ENCODE measurements around the gene GPR37L1.
"Not testable (repeated sequence)": the region's sequence is repeated elsewhere in the genome, so short reads cannot be mapped to it uniquely, and the experiment has no call there.

Gene GPR37L1

DNA sequence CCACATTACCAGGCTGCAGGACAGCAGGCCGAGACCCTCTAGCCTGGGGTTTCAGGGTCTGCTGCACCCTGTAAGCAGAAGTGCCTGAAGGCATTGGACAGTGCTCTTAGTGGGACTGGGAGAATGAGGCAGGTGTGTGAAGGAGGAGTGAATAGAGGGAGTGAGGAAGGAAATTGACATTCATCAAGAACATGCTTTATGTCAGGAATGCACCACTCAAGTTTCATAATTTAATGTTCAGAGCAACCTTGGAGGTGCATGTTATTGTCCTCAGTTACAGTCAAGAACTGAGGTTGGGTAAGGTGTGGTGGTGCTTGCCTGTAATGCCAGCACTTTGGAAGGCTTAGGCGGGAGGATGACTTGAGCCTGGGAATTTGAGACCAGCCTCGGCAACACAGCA, 11.7 kb upstream of the GPR37L1 start:
- no peak for DNase-seq (ENCODE audit: low spot score)

- not testable (repeated sequence) for DNase-seq (ENCODE audit: low spot score)
Observed at GRCh38 chr1:202111589-202111988, 11.1 kb upstream of the GPR37L1 start.

- DNase-seq (ENCODE audit: low spot score) = no peak
Observed at GRCh38 chr1:202112859-202113689, 9.6 kb upstream of the GPR37L1 start.

GRCh38 chr1:202113690-202114300, 8.9 kb upstream of the GPR37L1 start:
- DNase-seq (ENCODE audit: low spot score) = no peak

GRCh38 chr1:202116287-202116686, 6.4 kb upstream of the GPR37L1 start:
- DNase-seq (ENCODE audit: low spot score) = no peak

- DNase-seq (ENCODE audit: low spot score) = no peak
Observed at GRCh38 chr1:202117898-202118371, 4.8 kb upstream of the GPR37L1 start.

DNA sequence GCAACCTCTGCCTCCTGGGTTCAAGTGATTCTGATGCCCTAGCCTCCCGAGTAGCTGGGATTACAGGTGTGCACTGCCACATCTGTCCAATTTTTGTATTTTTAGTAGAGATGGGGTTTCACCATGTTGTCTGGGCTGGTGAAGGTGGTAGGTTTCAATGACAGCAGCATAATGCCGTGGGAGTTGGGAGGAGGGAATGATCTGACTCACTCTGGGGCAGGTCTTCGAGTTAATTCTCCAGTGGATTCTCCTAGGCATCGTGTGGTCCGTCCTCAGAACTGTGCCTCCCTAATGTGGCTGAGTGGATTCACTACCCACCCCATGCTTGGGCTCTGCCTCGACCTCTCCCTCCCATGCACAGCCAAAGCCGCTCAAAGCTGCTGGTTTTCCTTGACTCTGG, 1.7 kb upstream of the GPR37L1 start:
- no peak for DNase-seq (ENCODE audit: low spot score)

GRCh38 chr1:202123336-202123813, 658 bp downstream of the GPR37L1 start:
- DNase-seq (ENCODE audit: low spot score) = no peak

- DNase-seq (ENCODE audit: low spot score) = no peak
Observed at GRCh38 chr1:202124142-202124541, 1.4 kb downstream of the GPR37L1 start.

DNA sequence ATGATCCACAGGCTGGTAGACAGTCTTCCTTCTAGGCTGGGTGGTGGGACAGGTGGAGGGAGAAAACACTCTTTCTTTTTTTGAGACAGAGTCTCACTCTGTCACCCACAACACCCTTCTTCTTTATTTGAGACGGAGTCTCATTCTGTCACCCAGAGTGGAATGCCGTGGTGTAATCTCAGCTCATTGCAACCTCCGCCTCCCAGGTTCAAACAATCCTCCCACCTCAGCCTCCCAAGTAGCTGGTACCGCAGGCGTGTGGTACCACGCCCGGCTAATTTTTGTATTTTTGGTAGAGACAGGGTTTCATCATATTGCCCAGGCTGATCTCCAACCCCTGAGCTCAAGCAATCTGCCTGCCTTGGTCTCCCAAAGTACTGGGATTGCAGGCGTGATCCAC, 2.9 kb downstream of the GPR37L1 start:
- DNase-seq (ENCODE audit: low spot score) = no peak

GRCh38 chr1:202126426-202126825, 3.7 kb downstream of the GPR37L1 start:
- no peak for DNase-seq (ENCODE audit: low spot score)

DNA sequence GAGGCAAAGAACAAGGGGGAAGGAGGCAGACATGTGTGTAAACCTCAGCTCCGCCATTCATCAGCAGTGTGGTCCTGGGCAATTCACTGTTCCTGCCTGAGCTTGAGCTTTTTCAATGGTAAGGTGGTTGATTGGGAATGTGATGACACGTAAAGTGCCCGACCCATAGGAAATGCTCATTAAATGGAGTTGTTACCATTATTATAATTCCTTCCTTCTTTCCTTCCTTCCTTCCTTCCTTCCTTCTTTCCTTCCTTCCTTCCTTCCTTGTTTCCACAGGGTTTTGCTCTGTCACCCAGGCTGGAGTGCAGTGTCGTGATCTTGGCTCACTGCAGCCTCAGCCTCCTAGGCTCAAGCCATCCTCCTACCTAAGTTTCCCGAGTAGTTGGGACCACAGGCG, 4.3 kb downstream of the GPR37L1 start:
- DNase-seq (ENCODE audit: low spot score) = no peak

GRCh38 chr1:202127836-202128622, 5.3 kb downstream of the GPR37L1 start:
- DNase-seq (ENCODE audit: low spot score) = no peak

- no peak for DNase-seq (ENCODE audit: low spot score)
Observed at GRCh38 chr1:202129453-202130296, 7.0 kb downstream of the GPR37L1 start.

GRCh38 chr1:202130297-202130721, 7.6 kb downstream of the GPR37L1 start:
- DNase-seq (ENCODE audit: low spot score) = no peak

GRCh38 chr1:202130816-202131522, 8.3 kb downstream of the GPR37L1 start:
- DNase-seq (ENCODE audit: low spot score) = no peak

DNA sequence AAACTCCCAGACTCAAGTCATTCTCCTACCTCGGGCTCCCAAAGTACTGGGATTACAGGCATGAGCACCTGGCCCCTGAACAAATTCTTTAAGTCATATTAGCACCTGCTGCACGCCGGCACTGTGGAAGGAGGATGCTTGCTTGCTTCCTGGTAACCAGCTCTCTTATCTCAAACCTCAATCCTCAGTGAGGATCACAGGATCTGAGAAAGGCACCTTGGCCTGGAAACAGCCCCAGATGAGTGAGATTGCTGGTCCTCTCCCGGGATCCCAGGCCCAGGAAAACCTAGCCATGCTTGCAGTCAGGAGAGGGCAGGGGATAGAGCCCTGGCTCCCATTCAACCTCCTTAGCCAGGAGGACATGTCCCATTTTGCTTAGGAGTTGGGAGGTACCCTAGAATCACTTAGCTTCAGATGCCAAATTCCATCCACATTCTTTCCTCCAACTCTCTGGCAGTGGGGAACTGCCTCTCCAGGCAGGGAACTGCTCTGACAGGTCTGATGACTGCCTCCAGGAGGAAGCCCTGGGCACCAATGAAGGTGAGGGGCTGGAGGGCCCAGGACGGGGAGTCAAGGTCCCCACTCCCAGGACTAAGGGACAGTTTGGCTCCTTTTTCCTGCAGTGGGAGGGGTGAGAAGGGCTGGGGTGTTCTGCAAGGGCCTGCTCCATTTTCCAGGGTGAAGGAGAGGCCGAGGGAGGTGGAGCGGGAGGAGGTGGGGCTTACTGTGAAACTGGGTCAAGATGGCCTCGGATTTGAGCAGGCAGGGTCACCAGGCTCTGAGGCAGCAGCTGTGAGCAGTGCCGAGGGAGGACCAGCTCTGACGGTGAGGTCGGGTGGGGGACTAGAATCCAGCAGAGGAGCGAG, 9.5 kb downstream of the GPR37L1 start:
- DNase-seq (ENCODE audit: low spot score) = no peak

- DNase-seq (ENCODE audit: low spot score) = no peak
Observed at GRCh38 chr1:202133001-202133400, 10.3 kb downstream of the GPR37L1 start.

DNA sequence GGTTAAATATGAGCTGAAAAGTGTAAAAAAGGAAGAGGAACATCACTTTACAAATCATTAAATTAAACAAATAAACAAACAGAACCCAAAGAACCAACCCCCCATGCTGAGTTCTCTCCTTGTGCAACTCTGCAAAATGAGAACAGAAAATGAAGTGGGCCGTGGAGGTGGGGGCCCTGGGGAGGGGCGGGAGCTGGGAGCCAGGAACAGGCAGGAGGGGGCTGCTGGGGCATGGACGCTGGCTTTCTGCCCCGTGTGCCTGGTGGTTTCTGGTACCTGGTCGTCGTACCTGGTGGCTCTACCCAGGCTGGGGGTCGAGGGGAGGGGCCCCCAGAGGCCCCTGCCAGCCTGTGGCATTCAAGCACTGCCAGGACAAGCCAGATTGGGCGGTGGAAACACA, 10.8 kb downstream of the GPR37L1 start:
- no peak for DNase-seq (ENCODE audit: low spot score)

- DNase-seq (ENCODE audit: low spot score) = no peak
Observed at GRCh38 chr1:202133989-202134388, 11.3 kb downstream of the GPR37L1 start.
